Activated CD8-positive, alpha-beta memory T cell treated with anti-CD3 and anti-CD28 coated beads for 36 hours (primary cell): ENCODE results near the gene MXD1. TPM values are rescaled to one million over a fixed set of nuclear protein-coding genes. Genes with fewer than 3 reads are reported as not detected.

ENCODE experiments used
- CTCF ChIA-PET: fragments of 350-600 bp; sonication (Branson Sonifier 250); formaldehyde crosslinking; loops from one replicate; lab custom pipeline; 2021; ENCODE audit warnings: antibody characterized with exemption; lab: Charles Lee
- POLR2A ChIA-PET: fragments of 350-600 bp; sonication (Branson Sonifier 250); formaldehyde crosslinking; loops from one replicate; lab custom pipeline; 2021; ENCODE audit warnings: antibody characterized with exemption; lab: Charles Lee
- total RNA-seq, 2 experiments: library from RNA; stranded (reverse); gene quantifications; one replicate each; pipeline ENCODE4 v1.2.3, GENCODE V29; 2021

The MXD1 gene
- total RNA-seq, 2 experiments from 2014 or later, result 5.7 to 6.4 TPM

DNA sequence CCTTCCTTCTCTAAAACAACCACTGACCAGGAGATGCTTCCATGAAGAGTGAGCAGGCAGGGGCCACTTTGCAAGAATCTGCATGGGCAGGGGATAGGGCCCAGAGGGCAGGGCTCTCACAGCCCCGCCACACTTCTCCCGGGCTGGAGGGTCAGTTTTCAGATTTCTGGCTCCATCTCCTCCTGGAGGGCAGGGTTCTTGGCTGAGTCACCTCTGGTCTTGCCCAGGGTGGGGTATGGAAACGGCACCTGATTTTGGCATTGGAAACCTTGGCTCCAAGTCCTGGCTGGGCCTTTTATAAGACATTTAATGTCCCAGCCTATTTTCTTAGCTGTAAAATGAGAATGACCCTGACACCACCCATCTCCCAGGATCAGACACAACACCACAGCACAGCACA is 74.1 kb downstream of the MXD1 start:
- POLR2A ChIA-PET, result no interaction called here

GRCh38 chr2:69989441-69990105 is 74.7 kb downstream of the MXD1 start:
- POLR2A ChIA-PET, result no interaction called here
- CTCF ChIA-PET, result no interaction called here

More for the DNA sequence above, 74.1 kb downstream of the MXD1 start:
- CTCF ChIA-PET, result no interaction called here

Other genes with a start within 250 kb of the MXD1 start
- gene ANXA4, start 173.0 kb upstream of the MXD1 start, total RNA-seq, result 10 to 100 TPM; 27.6 to 28.0 TPM
- gene GMCL1, start 85.4 kb upstream of the MXD1 start, total RNA-seq, result 10 to 100 TPM; 16.3 to 17.3 TPM
- gene SNRNP27, start 21.2 kb upstream of the MXD1 start, total RNA-seq, result 10 to 100 TPM; 54.9 to 60.7 TPM
- gene ASPRV1, start 46.5 kb downstream of the MXD1 start, total RNA-seq, result under 1 TPM; 0.42 to 0.61 TPM
- 100 to 1,000 TPM; 424 to 429 TPM for gene PCBP1, start 172.4 kb downstream of the MXD1 start, total RNA-seq